Measurements from ENCODE around the gene RSU1.

The RSU1 gene

DNA sequence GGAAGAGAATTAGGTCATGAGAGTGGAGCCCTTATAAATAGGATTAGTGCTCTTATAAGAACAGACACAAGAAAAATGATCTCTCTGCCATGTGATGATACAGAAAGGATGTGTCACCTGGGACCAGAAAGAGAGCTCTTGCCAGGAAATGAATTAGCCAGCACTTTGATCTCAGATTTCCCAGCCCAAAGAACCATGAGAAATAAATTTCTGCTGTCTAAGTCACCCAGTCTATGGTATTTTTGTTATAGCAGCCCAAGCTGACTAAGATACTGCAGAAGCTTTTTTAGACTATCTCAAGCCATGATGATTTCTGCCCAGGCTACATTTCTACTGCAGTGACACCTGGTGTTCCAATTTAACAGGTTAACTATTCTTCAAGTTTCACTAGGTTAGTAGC lies 84.8 kb downstream of the RSU1 start:
- H3K9me3 ChIP-seq (ENCODE audit: control insufficient read depth, insufficient read depth, low read length) = no peaks in the 10 kb centered on the region
- no peaks in the 10 kb centered on the region for H3K36me3 ChIP-seq (ENCODE audit: control insufficient read depth, insufficient read depth, low read length)
- no peaks in the 10 kb centered on the region for H3K27me3 ChIP-seq (ENCODE audit: control insufficient read depth, insufficient read depth, low read length)
- no peak overlapping the region for H3K4me3 ChIP-seq (ENCODE audit: low read depth, low read length)
- H3K9ac ChIP-seq (ENCODE audit: low read depth, low read length) = no peak overlapping the region
- no peaks in the 10 kb centered on the region for H3K4me1 ChIP-seq (ENCODE audit: control insufficient read depth, insufficient read depth, low read length)

DNA sequence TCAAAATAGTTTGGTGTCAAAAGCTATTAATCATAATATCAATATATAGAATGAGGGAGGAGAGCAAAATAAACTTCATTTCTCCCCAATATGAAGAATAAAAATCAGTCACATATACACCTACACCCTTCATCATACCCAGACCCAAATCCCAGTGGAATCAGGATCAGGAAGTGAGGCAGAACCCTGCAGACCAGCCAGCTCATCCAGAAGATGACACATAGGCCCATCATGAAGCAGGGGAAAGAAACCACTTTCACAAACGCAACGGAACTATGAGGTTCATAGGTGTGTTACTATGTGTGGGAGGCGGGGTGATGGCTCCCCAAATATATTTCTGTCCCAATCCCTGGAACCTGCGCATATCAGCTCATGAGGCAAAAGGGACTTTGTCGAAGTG lies 89.0 kb downstream of the RSU1 start:
- no peaks in the 10 kb centered on the region for H3K36me3 ChIP-seq (ENCODE audit: control insufficient read depth, insufficient read depth, low read length)
- H3K4me3 ChIP-seq (ENCODE audit: low read depth, low read length) = no peak overlapping the region
- H3K9ac ChIP-seq (ENCODE audit: low read depth, low read length) = no peak overlapping the region
- no peaks in the 10 kb centered on the region for H3K4me1 ChIP-seq (ENCODE audit: control insufficient read depth, insufficient read depth, low read length)
- H3K9me3 ChIP-seq (ENCODE audit: control insufficient read depth, insufficient read depth, low read length) = no peaks in the 10 kb centered on the region
- H3K27me3 ChIP-seq (ENCODE audit: control insufficient read depth, insufficient read depth, low read length) = no peaks in the 10 kb centered on the region

DNA sequence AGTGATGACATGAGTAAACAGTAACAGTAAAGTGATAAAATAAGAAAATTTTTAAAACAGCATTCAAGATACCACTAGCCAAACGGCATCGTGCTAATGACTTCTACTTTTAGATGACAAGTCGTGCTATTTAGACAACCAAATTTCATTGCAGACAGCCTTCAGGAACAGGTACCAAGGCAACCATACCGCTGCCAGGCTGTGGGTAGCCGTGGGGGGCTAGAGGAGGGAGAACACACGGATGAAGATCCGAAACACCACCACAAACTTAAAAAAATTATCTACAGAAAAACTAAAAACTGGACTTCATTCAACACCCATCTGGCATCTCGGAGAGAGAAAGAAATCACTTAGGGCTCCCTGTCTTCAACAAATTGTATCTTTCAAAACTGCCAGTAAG lies 89.6 kb downstream of the RSU1 start:
- no peaks in the 10 kb centered on the region for H3K4me1 ChIP-seq (ENCODE audit: control insufficient read depth, insufficient read depth, low read length)
- H3K4me3 ChIP-seq (ENCODE audit: low read depth, low read length) = no peak overlapping the region
- no peaks in the 10 kb centered on the region for H3K9me3 ChIP-seq (ENCODE audit: control insufficient read depth, insufficient read depth, low read length)
- no peaks in the 10 kb centered on the region for H3K27me3 ChIP-seq (ENCODE audit: control insufficient read depth, insufficient read depth, low read length)
- H3K36me3 ChIP-seq (ENCODE audit: control insufficient read depth, insufficient read depth, low read length) = no peaks in the 10 kb centered on the region
- no peak overlapping the region for H3K9ac ChIP-seq (ENCODE audit: low read depth, low read length)

DNA sequence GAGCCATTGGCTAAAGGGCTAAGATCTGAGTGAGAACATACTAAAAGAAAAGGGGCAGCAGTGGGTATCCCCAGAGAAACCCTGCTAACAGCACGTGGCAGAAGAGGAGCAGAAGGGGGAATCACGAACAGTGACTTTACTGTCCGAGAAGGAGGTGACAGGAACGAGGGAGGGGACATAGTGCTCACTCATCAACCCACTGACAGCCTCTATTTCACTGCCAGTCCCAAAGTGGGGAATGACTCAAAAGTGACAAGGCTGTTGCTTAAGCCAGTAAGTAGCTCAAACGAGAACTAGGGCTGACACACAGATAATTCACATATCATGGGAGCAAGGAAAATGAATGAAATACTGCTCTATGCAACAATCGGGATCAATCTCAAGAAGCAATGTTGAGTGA lies 92.7 kb downstream of the RSU1 start:
- no peaks in the 10 kb centered on the region for H3K9me3 ChIP-seq (ENCODE audit: control insufficient read depth, insufficient read depth, low read length)
- no peaks in the 10 kb centered on the region for H3K27me3 ChIP-seq (ENCODE audit: control insufficient read depth, insufficient read depth, low read length)
- no peaks in the 10 kb centered on the region for H3K4me1 ChIP-seq (ENCODE audit: control insufficient read depth, insufficient read depth, low read length)
- H3K4me3 ChIP-seq (ENCODE audit: low read depth, low read length) = no peak overlapping the region
- H3K36me3 ChIP-seq (ENCODE audit: control insufficient read depth, insufficient read depth, low read length) = no peaks in the 10 kb centered on the region
- H3K9ac ChIP-seq (ENCODE audit: low read depth, low read length) = no peak overlapping the region

DNA sequence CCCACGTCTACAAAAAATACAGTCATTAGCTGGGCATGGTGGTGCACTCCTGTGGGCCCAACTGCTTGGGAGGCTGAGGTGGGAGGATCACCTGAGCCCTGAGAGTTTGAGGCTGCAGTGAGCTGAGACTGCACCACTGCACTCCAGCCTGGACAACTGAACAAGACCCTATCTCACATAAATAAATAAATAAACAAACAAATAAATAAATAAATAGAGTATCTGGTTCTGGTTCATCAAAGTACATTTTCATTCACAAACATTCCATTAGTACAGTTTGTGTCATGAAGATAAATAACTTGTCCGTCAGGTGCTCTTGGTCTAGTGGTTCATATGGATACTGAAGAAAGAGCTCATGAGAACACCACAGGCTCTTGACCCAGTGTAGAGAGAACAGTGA lies 96.4 kb downstream of the RSU1 start:
- no peaks in the 10 kb centered on the region for H3K27me3 ChIP-seq (ENCODE audit: control insufficient read depth, insufficient read depth, low read length)
- no peak overlapping the region for H3K4me3 ChIP-seq (ENCODE audit: low read depth, low read length)
- no peak overlapping the region for H3K9ac ChIP-seq (ENCODE audit: low read depth, low read length)
- no peaks in the 10 kb centered on the region for H3K9me3 ChIP-seq (ENCODE audit: control insufficient read depth, insufficient read depth, low read length)
- no peaks in the 10 kb centered on the region for H3K36me3 ChIP-seq (ENCODE audit: control insufficient read depth, insufficient read depth, low read length)
- no peaks in the 10 kb centered on the region for H3K4me1 ChIP-seq (ENCODE audit: control insufficient read depth, insufficient read depth, low read length)

DNA sequence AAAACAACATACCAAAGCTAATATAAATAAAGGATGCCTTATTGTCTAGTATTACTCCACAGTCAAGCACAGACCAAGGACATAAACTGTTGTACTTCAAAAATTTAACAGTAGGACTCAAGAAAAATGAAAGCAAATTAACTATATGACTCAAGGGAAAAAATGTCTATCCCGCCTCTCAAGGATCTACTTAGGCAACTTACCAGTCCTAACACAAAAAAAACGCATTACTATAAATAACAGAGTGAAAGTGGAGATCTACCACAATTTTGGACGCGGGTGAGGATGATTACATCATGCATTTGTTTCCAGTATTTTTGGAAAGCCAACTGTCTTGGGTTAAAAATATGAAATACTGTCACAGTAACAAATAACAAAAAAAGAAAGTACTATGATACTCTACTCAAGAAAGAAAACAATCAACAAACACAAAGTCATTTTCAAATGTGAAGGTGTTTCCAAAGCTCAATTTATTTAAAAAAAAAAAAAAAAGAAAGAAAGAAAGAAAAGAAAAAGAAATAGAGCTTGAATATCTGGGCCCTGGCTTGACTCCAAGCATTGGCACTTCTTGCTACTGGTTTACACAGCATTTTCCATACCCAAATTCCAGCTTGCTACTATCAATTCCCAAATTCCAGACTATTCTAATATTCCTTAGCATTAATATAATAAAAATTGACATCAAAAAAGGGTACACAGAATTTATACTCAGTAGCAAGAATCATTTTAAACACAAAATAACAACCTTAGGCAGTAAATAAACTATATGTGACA lies 99.4 kb downstream of the RSU1 start:
- no peak overlapping the region for H3K4me3 ChIP-seq (ENCODE audit: low read depth, low read length)

DNA sequence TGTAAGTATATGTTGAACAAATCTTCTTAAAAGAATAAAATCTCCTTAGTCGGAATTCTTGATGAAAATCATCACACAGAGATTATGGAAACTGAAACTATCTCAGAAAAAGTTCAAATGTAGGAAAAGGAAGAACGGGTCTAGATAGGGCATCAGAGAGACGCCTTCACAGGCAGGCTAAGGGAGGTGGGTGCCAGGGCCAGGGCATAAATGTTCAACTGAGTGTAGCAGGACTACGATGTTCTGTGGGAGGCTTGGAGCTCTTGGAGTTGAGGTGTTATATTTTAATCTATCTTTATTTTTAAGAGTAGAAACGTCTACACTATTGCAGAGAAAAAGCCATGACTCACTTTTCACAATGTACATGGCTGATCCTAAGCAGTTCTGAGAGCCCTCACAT lies 101.2 kb downstream of the RSU1 start:
- Histone ChIP-seq H3K9ac (ENCODE audit: low read depth, low read length) (no peak overlapping the region), H3K4me1 (ENCODE audit: control insufficient read depth, insufficient read depth, low read length) (no peaks in the 10 kb centered on the region), H3K36me3 (ENCODE audit: control insufficient read depth, insufficient read depth, low read length) (no peaks in the 10 kb centered on the region), H3K4me3 (ENCODE audit: low read depth, low read length) (no peak overlapping the region), H3K27me3 (ENCODE audit: control insufficient read depth, insufficient read depth, low read length) (no peaks in the 10 kb centered on the region), H3K9me3 (ENCODE audit: control insufficient read depth, insufficient read depth, low read length) (no peaks in the 10 kb centered on the region)

More for the DNA sequence above, 99.4 kb downstream of the RSU1 start:
- no peaks in the 10 kb centered on the region for H3K4me1 ChIP-seq (ENCODE audit: control insufficient read depth, insufficient read depth, low read length)
- no peaks in the 10 kb centered on the region for H3K9me3 ChIP-seq (ENCODE audit: control insufficient read depth, insufficient read depth, low read length)
- H3K36me3 ChIP-seq (ENCODE audit: control insufficient read depth, insufficient read depth, low read length) = no peaks in the 10 kb centered on the region
- no peaks in the 10 kb centered on the region for H3K27me3 ChIP-seq (ENCODE audit: control insufficient read depth, insufficient read depth, low read length)
- H3K9ac ChIP-seq (ENCODE audit: low read depth, low read length) = no peak overlapping the region

DNA sequence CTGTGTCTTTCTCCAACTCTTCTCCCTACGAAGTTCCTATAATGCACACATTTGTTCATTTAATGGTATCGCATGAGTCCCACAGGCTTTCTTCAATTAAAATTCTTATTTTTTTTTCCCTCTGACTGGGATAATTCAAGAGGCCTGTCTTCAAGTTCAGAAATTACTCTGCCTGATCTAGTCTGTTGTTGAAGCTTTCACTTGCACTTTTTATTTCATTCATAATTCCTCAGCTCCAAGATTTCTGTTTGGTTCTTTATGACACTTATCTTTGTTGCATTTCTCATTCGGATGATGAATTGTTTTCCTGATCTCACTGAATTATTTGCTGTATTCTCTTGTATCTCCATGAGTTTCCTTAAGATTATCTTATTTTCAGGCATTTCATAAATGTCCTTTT lies 103.9 kb downstream of the RSU1 start:
- H3K9ac ChIP-seq (ENCODE audit: low read depth, low read length) = no peak overlapping the region
- H3K4me1 ChIP-seq (ENCODE audit: control insufficient read depth, insufficient read depth, low read length) = no peaks in the 10 kb centered on the region
- H3K4me3 ChIP-seq (ENCODE audit: low read depth, low read length) = no peak overlapping the region
- no peaks in the 10 kb centered on the region for H3K36me3 ChIP-seq (ENCODE audit: control insufficient read depth, insufficient read depth, low read length)
- H3K27me3 ChIP-seq (ENCODE audit: control insufficient read depth, insufficient read depth, low read length) = no peaks in the 10 kb centered on the region
- H3K9me3 ChIP-seq (ENCODE audit: control insufficient read depth, insufficient read depth, low read length) = no peaks in the 10 kb centered on the region

DNA sequence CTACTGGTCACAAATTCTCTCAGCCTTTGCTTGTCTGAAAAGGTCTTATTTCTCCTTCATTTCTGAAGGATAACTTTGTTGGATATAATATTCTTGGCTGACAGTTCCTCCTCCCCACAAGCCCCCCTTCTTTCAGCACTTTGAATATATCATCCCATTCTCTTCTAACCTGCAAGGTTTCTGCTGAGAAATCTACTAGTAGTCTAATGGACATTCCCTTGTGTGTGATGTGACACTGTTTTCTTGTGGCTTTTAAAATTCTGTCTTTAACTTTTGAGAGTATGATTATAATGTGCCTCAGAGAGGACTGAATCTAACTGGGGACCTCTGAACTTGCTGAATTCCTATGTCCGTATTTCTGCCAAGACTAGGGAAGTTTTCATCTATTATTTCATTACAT lies 104.3 kb downstream of the RSU1 start:
- Histone ChIP-seq H3K4me3 (ENCODE audit: low read depth, low read length) (no peak overlapping the region), H3K36me3 (ENCODE audit: control insufficient read depth, insufficient read depth, low read length) (no peaks in the 10 kb centered on the region), H3K4me1 (ENCODE audit: control insufficient read depth, insufficient read depth, low read length) (no peaks in the 10 kb centered on the region), H3K9me3 (ENCODE audit: control insufficient read depth, insufficient read depth, low read length) (no peaks in the 10 kb centered on the region), H3K27me3 (ENCODE audit: control insufficient read depth, insufficient read depth, low read length) (no peaks in the 10 kb centered on the region), H3K9ac (ENCODE audit: low read depth, low read length) (no peak overlapping the region)

DNA sequence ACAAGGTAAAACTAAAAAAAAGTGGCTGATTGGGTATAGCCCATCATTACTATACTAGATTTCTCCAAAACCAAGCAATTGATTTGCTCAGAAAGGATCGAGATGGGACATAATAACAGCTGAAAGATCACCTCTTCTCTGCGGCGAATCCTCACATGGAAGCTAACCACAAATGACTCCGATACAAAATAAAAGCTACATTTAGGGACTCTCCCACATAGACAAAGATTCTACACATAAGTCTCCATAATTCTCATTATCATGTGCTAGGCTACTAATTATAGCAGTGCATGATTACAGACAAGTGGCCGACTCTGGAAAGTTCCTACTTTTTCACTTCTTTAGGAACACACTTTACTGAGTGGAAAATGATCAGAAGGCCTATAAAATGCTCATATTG lies 116.9 kb downstream of the RSU1 start:
- H3K36me3 ChIP-seq (ENCODE audit: control insufficient read depth, insufficient read depth, low read length) = no peaks in the 10 kb centered on the region
- H3K9me3 ChIP-seq (ENCODE audit: control insufficient read depth, insufficient read depth, low read length) = no peaks in the 10 kb centered on the region
- H3K4me1 ChIP-seq (ENCODE audit: control insufficient read depth, insufficient read depth, low read length) = no peaks in the 10 kb centered on the region
- H3K4me3 ChIP-seq (ENCODE audit: low read depth, low read length) = no peak overlapping the region
- H3K27me3 ChIP-seq (ENCODE audit: control insufficient read depth, insufficient read depth, low read length) = no peaks in the 10 kb centered on the region
- H3K9ac ChIP-seq (ENCODE audit: low read depth, low read length) = no peak overlapping the region

DNA sequence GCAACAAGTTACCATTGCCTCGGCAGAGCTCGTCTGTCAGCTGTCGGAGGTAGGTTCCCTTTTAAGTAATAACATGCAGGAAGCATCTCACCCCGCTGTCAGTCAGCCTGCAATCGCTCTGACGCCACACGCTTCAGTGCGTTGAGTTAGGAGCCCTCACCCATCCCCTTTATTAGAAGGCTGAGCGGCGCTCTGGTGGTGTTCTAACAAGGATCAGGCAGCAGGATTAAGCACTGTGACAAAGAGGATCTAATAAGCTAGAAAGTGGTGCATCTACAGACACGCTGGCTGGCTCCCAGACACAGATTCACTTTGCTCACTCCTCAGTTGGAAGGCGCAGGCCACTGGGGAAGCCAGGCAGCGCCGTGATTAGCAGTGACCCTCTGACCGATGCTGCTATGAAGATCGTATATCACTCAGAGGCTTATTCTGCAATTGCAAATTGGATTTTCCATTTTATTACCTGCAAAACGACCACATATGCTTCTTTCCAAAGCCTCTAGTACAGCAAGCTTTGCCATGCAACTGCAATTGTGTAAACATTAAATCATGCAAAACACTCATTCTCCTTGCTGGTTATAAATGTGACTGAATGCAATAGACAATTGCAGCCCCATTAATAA lies 117.7 kb downstream of the RSU1 start:
- Histone ChIP-seq H3K36me3 (ENCODE audit: control insufficient read depth, insufficient read depth, low read length) (no peaks in the 10 kb centered on the region), H3K4me1 (ENCODE audit: control insufficient read depth, insufficient read depth, low read length) (no peaks in the 10 kb centered on the region), H3K9ac (ENCODE audit: low read depth, low read length) (no peak overlapping the region), H3K27me3 (ENCODE audit: control insufficient read depth, insufficient read depth, low read length) (no peaks in the 10 kb centered on the region), H3K9me3 (ENCODE audit: control insufficient read depth, insufficient read depth, low read length) (no peaks in the 10 kb centered on the region), H3K4me3 (ENCODE audit: low read depth, low read length) (no peak overlapping the region)

DNA sequence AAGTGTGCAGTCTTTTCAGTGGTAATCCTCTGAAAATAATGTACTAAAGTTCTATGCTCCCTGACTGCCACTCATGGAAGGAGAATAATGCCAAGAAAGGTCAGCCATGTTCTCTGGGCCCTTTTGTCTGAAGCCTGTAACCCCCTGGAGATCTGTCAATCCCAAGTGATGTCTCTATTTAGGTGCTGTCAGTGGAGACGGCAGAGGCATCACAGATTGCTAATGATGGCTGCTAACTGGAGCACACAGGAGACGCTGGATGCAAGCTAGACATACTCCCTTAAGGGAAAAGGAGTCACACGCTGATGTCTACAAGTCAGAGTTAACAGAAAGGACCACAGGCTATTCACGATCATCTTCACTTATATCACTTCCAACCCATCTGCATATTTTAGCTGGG lies 118.8 kb downstream of the RSU1 start:
- H3K4me3 ChIP-seq (ENCODE audit: low read depth, low read length) = no peak overlapping the region
- no peaks in the 10 kb centered on the region for H3K27me3 ChIP-seq (ENCODE audit: control insufficient read depth, insufficient read depth, low read length)
- H3K36me3 ChIP-seq (ENCODE audit: control insufficient read depth, insufficient read depth, low read length) = no peaks in the 10 kb centered on the region
- no peak overlapping the region for H3K9ac ChIP-seq (ENCODE audit: low read depth, low read length)
- H3K9me3 ChIP-seq (ENCODE audit: control insufficient read depth, insufficient read depth, low read length) = no peaks in the 10 kb centered on the region
- no peaks in the 10 kb centered on the region for H3K4me1 ChIP-seq (ENCODE audit: control insufficient read depth, insufficient read depth, low read length)

Data from iPS-15b (cell line).